Activated CD8-positive, alpha-beta T cell treated with anti-CD3 and anti-CD28 coated beads for 36 hours (primary cell): ENCODE data around the gene MTCL1. TPM values are rescaled to one million over a fixed set of nuclear protein-coding genes. Genes with fewer than 3 reads are reported as not detected.

Experiments used
- ATAC-seq: fragments of 200-7000 bp; cut with Tn5 transposase; one replicate; pipeline ENCODE4 v1.10.0; 2021; ENCODE audit warnings: mild to moderate bottlenecking, moderate library complexity
- CTCF ChIA-PET: fragments of 350-600 bp; sonication (Branson Sonifier 250); formaldehyde crosslinking; loops from one replicate; lab custom pipeline; 2021; ENCODE audit warnings: antibody characterized with exemption; lab: Charles Lee
- POLR2A ChIA-PET: fragments of 350-600 bp; sonication (Branson Sonifier 250); formaldehyde crosslinking; loops from one replicate; lab custom pipeline; 2021; ENCODE audit warnings: antibody characterized with exemption; lab: Charles Lee
- DNase-seq: peaks from one replicate; pipeline ENCODE4 v3.0.0-alpha.2; 2020
- H3K27ac Mint-ChIP-seq: one replicate; pipeline ENCODE4 v1.8.0; 2021; ENCODE audit warnings: mild to moderate bottlenecking, mixed read lengths
- H3K27me3 Mint-ChIP-seq: one replicate; pipeline ENCODE4 v1.8.0; 2021; ENCODE audit warnings: mixed read lengths
- H3K36me3 Mint-ChIP-seq: one replicate; pipeline ENCODE4 v1.8.0; 2021; ENCODE audit warnings: low read depth, mixed read lengths
- H3K4me1 Mint-ChIP-seq: one replicate; pipeline ENCODE4 v1.8.0; 2021; ENCODE audit warnings: low read depth, mixed read lengths
- H3K4me3 Mint-ChIP-seq: one replicate; pipeline ENCODE4 v1.8.0; 2021; ENCODE audit warnings: mild to moderate bottlenecking, moderate library complexity, mixed read lengths
- H3K9me3 Mint-ChIP-seq: one replicate; pipeline ENCODE4 v1.8.0; 2021; ENCODE audit warnings: mixed read lengths
- intact Hi-C: fragments of 100-400 bp; cut with micrococcal nuclease; formaldehyde crosslinking; loops from one replicate; pipeline ENCODE4 v1.10.0; 2022
- total RNA-seq, 2 experiments: library from RNA; stranded (reverse); gene quantifications; one replicate each; pipeline ENCODE4 v1.2.3, GENCODE V29; 2021
- TF ChIP-seq, protein P1 (sequence below): fragments of 200-600 bp; IDR thresholded peaks from one replicate; pipeline ENCODE4 v1.8.0; 2022; ENCODE audit warnings: antibody characterized with exemption, mild to moderate bottlenecking

Gene MTCL1
- total RNA-seq, 2 experiments from 2014 or later = 0.25 to 0.52 TPM

DNA sequence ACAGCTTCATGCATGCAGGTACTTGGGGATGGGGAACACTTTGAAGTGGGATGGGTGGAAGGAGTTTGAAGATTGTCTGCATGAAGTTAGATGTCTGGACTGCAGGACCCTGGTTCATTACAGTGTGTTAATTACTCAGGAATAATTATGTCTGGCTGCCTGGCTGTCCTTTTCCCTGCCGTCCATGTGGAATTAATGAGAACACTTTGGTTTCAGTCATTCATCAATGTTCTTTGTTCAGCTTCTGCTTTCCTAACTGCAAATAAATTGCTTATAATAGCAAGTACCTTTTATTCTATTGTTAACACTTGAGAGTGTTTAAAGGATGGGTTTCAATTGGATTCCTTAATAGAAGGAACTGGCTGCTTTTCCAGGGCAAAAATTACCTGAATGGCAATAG lies 35.8 kb downstream of the MTCL1 start:
- Mint-ChIP-seq H3K4me1 (peaks cover 30% of the 10 kb centered on the region), H3K27ac (no peak overlapping the region), H3K9me3 (peaks cover 13% of the 10 kb centered on the region), H3K36me3 (peaks cover 5% of the 10 kb centered on the region), H3K27me3 (no peaks in the 10 kb centered on the region), H3K4me3 (no peak overlapping the region)
- ChIA-PET CTCF (interaction anchor here (1.0 kb wide), 1 partner anchor 12 kb away, joined by 3 read pairs; no protein-coding TSS in a partner anchor), POLR2A (no interaction called here)
- intact Hi-C loops = no loop called here
- ATAC-seq = no peak
- DNase-seq = no peak
- TF ChIP-seq, protein P1, sequence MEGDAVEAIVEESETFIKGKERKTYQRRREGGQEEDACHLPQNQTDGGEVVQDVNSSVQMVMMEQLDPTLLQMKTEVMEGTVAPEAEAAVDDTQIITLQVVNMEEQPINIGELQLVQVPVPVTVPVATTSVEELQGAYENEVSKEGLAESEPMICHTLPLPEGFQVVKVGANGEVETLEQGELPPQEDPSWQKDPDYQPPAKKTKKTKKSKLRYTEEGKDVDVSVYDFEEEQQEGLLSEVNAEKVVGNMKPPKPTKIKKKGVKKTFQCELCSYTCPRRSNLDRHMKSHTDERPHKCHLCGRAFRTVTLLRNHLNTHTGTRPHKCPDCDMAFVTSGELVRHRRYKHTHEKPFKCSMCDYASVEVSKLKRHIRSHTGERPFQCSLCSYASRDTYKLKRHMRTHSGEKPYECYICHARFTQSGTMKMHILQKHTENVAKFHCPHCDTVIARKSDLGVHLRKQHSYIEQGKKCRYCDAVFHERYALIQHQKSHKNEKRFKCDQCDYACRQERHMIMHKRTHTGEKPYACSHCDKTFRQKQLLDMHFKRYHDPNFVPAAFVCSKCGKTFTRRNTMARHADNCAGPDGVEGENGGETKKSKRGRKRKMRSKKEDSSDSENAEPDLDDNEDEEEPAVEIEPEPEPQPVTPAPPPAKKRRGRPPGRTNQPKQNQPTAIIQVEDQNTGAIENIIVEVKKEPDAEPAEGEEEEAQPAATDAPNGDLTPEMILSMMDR = no peak

DNA sequence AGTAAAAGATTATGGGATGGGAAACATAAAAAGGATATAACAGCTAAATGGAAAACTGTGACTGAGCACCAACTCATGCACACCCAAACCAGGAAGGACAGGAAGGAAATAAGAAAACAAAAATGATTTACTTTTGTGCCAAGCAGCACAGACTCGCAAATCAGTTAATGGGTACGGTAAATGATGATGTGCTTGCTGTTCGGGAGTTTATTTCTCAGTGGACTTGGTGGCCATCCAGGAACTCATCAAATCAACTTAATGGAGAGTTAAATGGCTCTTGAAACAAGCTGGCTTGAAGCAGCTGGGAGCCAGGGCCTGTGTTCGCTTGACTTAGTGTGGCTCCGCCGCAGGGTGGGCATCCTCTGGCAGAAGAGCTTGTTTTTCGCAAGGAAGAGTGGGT lies 36.2 kb downstream of the MTCL1 start:
- no peak for DNase-seq
- TF ChIP-seq, protein P1 = no peak
- intact Hi-C loops = no loop called here
- Mint-ChIP-seq H3K36me3 (peaks cover 5% of the 10 kb centered on the region), H3K27ac (no peak overlapping the region), H3K27me3 (no peaks in the 10 kb centered on the region), H3K9me3 (peaks cover 13% of the 10 kb centered on the region), H3K4me3 (no peak overlapping the region), H3K4me1 (peaks cover 30% of the 10 kb centered on the region)
- ChIA-PET POLR2A (no interaction called here), CTCF (interaction anchor here (1.0 kb wide), 1 partner anchor 12 kb away, joined by 3 read pairs; no protein-coding TSS in a partner anchor)
- ATAC-seq = no peak

- DNase-seq = peak; percentile 42
- H3K27ac Mint-ChIP-seq = no peak overlapping the region
- ATAC-seq = peak; percentile 56
- H3K27me3 Mint-ChIP-seq = no peaks in the 10 kb centered on the region
- TF ChIP-seq, protein P1 = no peak
- H3K4me3 Mint-ChIP-seq = no peak overlapping the region
- peaks cover 5% of the 10 kb centered on the region for H3K36me3 Mint-ChIP-seq
- ChIA-PET CTCF (no interaction called here), POLR2A (no interaction called here)
- intact Hi-C loops = no loop called here
- H3K9me3 Mint-ChIP-seq = peaks cover 13% of the 10 kb centered on the region
- peaks cover 30% of the 10 kb centered on the region for H3K4me1 Mint-ChIP-seq
Measured at GRCh38 chr18:8742387-8743361, 37.3 kb downstream of the MTCL1 start.

DNA sequence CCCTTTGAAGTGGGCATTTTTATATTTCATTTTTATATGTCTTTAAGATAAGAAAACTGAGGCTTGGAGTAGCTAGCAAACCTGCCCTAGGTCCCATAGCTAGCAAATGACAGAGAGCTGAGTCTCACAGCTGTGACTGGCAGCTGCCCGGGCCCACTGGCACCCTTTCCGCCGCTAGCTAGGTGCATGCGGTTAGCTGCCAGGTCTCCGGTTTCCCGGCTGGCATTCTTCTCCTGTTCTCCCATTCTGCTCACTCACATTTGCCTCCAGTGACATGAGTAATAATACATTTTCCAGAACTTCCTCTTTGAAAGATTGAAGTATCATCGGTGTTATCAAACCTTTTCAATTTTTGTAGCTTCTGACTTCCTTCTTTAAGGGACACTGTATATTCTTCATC lies 38.7 kb downstream of the MTCL1 start:
- CTCF ChIA-PET = no interaction called here
- peaks cover 30% of the 10 kb centered on the region for H3K4me1 Mint-ChIP-seq
- peaks cover 5% of the 10 kb centered on the region for H3K36me3 Mint-ChIP-seq
- no peaks in the 10 kb centered on the region for H3K27me3 Mint-ChIP-seq
- H3K9me3 Mint-ChIP-seq = peaks cover 13% of the 10 kb centered on the region
- intact Hi-C loops = no loop called here
- POLR2A ChIA-PET = interaction anchor here (1.5 kb wide), 1 partner anchor 16 kb away, joined by 3 read pairs; no protein-coding TSS in a partner anchor
- H3K27ac Mint-ChIP-seq = no peak overlapping the region
- TF ChIP-seq, protein P1 = no peak
- ATAC-seq (no peak), DNase-seq (no peak)
- H3K4me3 Mint-ChIP-seq = no peak overlapping the region

- peaks cover 13% of the 10 kb centered on the region for H3K9me3 Mint-ChIP-seq
- intact Hi-C loops = no loop called here
- H3K27ac Mint-ChIP-seq = no peak overlapping the region
- no peaks in the 10 kb centered on the region for H3K27me3 Mint-ChIP-seq
- TF ChIP-seq, protein P1 = no peak
- H3K36me3 Mint-ChIP-seq = peaks cover 5% of the 10 kb centered on the region
- POLR2A ChIA-PET = interaction anchor here (1.5 kb wide), 1 partner anchor 17 kb away, joined by 3 read pairs; no protein-coding TSS in a partner anchor
- peak; percentile 82 for ATAC-seq
- CTCF ChIA-PET = no interaction called here
- H3K4me3 Mint-ChIP-seq = no peak overlapping the region
- peak; percentile 68 for DNase-seq
- peaks cover 30% of the 10 kb centered on the region for H3K4me1 Mint-ChIP-seq
Measured at GRCh38 chr18:8744656-8745055, 39.3 kb downstream of the MTCL1 start.
